ENCODE measurements around the gene FNDC3B. TPM values are rescaled to one million over a fixed set of nuclear protein-coding genes. Genes with fewer than 3 reads are reported as not detected.
"Not testable (repeated sequence)": the region's sequence is repeated elsewhere in the genome, so short reads cannot be mapped to it uniquely, and the experiment has no call there.

Gene FNDC3B
- polyA plus RNA-seq (2011; rRNA removed) (29.5 and 56.0 TPM in 2 replicates), polyA plus RNA-seq (2017; fragmentation: RNase III; extraction: RNeasy Plus Mini Kit Qiagen cat#74134 plus additional on column Dnase treatment) (29.9 to 34.5 TPM (median 33.6 TPM) in 3 replicates), polyA minus RNA-seq (2011; rRNA and poly(A)+ RNA removed) (181 TPM in 2 replicates)
- 8.4 and 8.6 TPM in 2 replicates for polyA plus RNA-seq (2012; cell fraction: cytosol; rRNA removed)
- 7.0 and 15.3 TPM in 2 replicates for polyA plus RNA-seq (2012; cell fraction: nucleus; rRNA removed)

DNA sequence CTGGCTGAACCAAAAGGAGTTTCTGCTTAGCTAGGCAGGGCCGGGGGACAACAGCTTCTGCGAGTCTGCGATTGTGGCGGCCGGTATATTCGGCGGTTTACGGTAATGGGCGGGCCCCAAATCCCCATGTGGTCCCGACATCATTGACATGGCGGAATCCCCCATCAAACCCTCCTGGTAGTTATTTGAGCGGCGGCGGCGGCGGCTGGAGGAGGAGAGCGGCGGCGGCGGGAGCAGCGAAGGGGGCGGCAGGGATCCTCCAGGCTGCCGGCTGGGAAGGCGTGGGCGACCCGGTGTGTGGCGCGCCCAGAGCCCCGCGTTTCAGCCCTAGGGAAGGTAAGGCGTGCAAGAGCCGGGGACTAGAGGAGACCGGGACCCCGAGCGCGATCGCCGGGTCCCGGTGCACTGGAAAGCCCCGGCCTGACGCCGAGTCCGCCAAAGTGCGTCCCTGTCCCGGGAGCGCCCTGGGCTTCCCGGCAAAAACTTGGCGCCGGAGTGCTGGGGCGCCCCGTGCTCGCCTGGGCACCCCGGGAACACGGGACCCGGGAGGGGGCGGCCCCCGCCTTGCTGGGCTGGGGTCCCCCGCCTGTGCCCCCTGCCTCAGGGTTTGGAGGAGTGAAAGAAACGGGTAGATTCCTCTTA, at the start of gene FNDC3B:
TSS of gene FNDC3B (plus strand) at position 143 of the 642 bp plus-strand sequence. CDS start 72,902 bp downstream, outside the sequence.
- Histone ChIP-seq H3K9me3 (peaks cover 3% of the 10 kb centered on the region; the same call in 2 of the 3 replicates), H3K4me3 (peak within 1 kb of the TSS; percentile 99), H3K4me2 (peak within 1 kb of the TSS; percentile 82), H3K27ac (peak within 1 kb of the TSS; percentile 100), H3K4me1 (peaks cover 45% of the 10 kb centered on the region)
- FAIRE-seq (no peak), ATAC-seq (peak; percentile 73 to 90), DNase-seq (ENCODE audit: low read depth in 1 of 2, low spot score in 1 of 2) (peak; percentile 72 to 93)
- CTCF ChIA-PET, result interaction anchor here (0.6 to 1.8 kb wide), 2 partner anchors 18 to 1169 kb away, joined by 3 to 4 read pairs; partner anchors contain the start of gene RPL22L1
- POLR2A ChIA-PET, result interaction anchor here (0.6 to 1.1 kb wide), 4 partner anchors 104 to 585 kb away, joined by 3 to 8 read pairs (median 3); no protein-coding TSS in a partner anchor
- TF ChIP-seq SMC3 (IDR thresholded peaks at IDR 0.05) (peak; percentile 29; the same call in 2 of the 3 replicates), PHF8 (IDR thresholded peaks at IDR 0.05; ENCODE audit: borderline replicate concordance, low read depth) (no peak; the same call in 1 of the 2 replicates), RARB (CRISPR knock-in tag; IDR thresholded peaks at IDR 0.05) (no peak), MAX (IDR thresholded peaks at IDR 0.05) (peak; percentile 77), GATA3 (IDR thresholded peaks at IDR 0.05; ENCODE audit: borderline replicate concordance) (0 out of 2 replicates have a peak, but pooled peaks have one; percentile 15), RAD21 (conservative IDR thresholded peaks at IDR 0.05 in 1 of 2, IDR thresholded peaks at IDR 0.05 in 1 of 2) (peak; percentile 19 to 23; a peak in 1 of 5 replicates), ZNF302 (CRISPR knock-in tag; IDR thresholded peaks at IDR 0.05) (no peak), MYC (IDR thresholded peaks at IDR 0.05; ENCODE audit: borderline replicate concordance, low read length) (peak; percentile 56; the same call in 1 of the 2 replicates), BCL3 (IDR thresholded peaks at IDR 0.05) (no peak), ZFP36 (IDR thresholded peaks at IDR 0.05; ENCODE audit: borderline replicate concordance, partially characterized antibody) (no peak), RFX5 (IDR thresholded peaks at IDR 0.05) (no peak), NR3C1 (IDR thresholded peaks at IDR 0.05) (no peak), JUN (IDR thresholded peaks at IDR 0.05) (peak in 1 of 2 experiments; percentile 55; a peak in 2 of 5 replicates), MAFK (IDR thresholded peaks at IDR 0.05; ENCODE audit: partially characterized antibody) (peak; percentile 80), KDM1A (IDR thresholded peaks at IDR 0.05; ENCODE audit: low read depth) (no peak), POLR2A (IDR thresholded peaks at IDR 0.05; ENCODE audit: low read length) (peak; percentile 56)
- TF ChIP-seq, protein P1, sequence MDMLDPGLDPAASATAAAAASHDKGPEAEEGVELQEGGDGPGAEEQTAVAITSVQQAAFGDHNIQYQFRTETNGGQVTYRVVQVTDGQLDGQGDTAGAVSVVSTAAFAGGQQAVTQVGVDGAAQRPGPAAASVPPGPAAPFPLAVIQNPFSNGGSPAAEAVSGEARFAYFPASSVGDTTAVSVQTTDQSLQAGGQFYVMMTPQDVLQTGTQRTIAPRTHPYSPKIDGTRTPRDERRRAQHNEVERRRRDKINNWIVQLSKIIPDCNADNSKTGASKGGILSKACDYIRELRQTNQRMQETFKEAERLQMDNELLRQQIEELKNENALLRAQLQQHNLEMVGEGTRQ (IDR thresholded peaks at IDR 0.05), result peak; percentile 55
- TF ChIP-seq, protein P2, sequence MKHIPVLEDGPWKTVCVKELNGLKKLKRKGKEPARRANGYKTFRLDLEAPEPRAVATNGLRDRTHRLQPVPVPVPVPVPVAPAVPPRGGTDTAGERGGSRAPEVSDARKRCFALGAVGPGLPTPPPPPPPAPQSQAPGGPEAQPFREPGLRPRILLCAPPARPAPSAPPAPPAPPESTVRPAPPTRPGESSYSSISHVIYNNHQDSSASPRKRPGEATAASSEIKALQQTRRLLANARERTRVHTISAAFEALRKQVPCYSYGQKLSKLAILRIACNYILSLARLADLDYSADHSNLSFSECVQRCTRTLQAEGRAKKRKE (CRISPR knock-in tag; IDR thresholded peaks at IDR 0.05; ENCODE audit: low read depth), result no peak
- 0% methylated on average over 5 of the region's 59 CpGs for WGBS (ENCODE audit: missing lambda C conversion rate)

DNA sequence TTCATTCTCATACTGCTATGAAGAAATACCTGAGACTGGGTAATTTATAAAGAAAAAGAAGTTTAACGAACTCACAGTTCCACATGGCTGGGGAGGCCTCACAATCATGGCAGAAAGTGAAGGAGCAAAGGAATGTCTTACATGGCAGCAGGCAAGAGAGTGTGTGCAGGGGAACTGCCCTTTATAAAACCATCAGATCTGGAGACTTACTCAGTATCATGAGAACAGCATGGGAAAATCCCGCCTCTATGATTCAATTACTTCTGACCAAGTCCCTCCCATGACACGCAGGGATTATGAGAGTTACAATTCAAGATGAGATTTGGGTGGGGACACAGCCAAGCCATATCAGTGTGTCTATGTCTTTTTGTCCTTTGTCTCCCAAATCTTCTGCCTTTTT, 49.1 kb upstream of the FNDC3B start:
- H3K4me3 ChIP-seq, POLR2A ChIA-PET, H3K4me2 ChIP-seq, H3K9me3 ChIP-seq, ATAC-seq, CTCF ChIA-PET, FAIRE-seq: not testable (repeated sequence)
- WGBS (ENCODE audit: missing lambda C conversion rate), result 89% methylated on average over 3 of the region's 3 CpGs
- peak in 1 of 2 experiments; percentile 17 for DNase-seq (ENCODE audit: low read depth in 1 of 2, low spot score in 1 of 2)
- H3K27ac ChIP-seq, result peak overlapping the region in 1 of 2 experiments; percentile 68; a peak in 3 of 6 replicates
- H3K4me1 ChIP-seq, result peaks cover 40% of the 10 kb centered on the region

DNA sequence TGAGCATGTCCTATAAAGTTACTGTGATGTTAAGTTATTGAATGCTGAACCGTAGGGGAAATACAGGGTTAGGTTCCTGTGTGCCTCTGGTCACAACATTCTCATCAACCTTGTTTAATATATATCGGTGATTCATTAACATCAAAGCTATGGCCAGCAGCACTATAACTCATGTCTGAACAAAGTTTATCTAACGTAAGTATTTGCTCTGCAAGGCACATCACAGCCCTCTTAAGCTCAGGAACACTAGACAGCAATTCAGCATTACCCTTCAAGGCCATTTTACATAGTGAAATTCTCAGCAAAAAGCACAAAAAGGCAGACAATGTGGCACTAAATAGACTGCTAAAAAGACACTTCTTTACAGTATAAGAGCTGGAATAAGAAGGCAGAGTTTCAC, 48.2 kb upstream of the FNDC3B start:
- ATAC-seq (peak in 1 of 2 experiments; percentile 62; a peak in 2 of 6 replicates), DNase-seq (ENCODE audit: low read depth in 1 of 2, low spot score in 1 of 2) (peak in 1 of 2 experiments; percentile 45), FAIRE-seq (peak; percentile 46)
- peak overlapping the region; percentile 39 to 68; a peak in 4 of 6 replicates for H3K27ac ChIP-seq
- ChIA-PET CTCF (interaction anchor here (1.6 kb wide), 1 partner anchor 123 kb away, joined by 3 read pairs; no protein-coding TSS in a partner anchor), POLR2A (no interaction called here)
- peaks cover 42% of the 10 kb centered on the region for H3K4me1 ChIP-seq
- no peak overlapping the region for H3K4me3 ChIP-seq
- H3K9me3 ChIP-seq, result no peaks in the 10 kb centered on the region
- WGBS (ENCODE audit: missing lambda C conversion rate), result 2% methylated on average over 3 of the region's 3 CpGs
- peak overlapping the region; percentile 49 for H3K4me2 ChIP-seq
- no peak for TF ChIP-seq MAX (IDR thresholded peaks at IDR 0.05)
- TF ChIP-seq KDM1A (IDR thresholded peaks at IDR 0.05; ENCODE audit: low read depth), result no peak
- TF ChIP-seq RFX5 (IDR thresholded peaks at IDR 0.05), result no peak
- TF ChIP-seq CBX8 (IDR thresholded peaks at IDR 0.05), result no peak
- TF ChIP-seq, protein P2 (CRISPR knock-in tag; IDR thresholded peaks at IDR 0.05; ENCODE audit: low read depth), result no peak
- TF ChIP-seq RNF2 (IDR thresholded peaks at IDR 0.05; ENCODE audit: borderline replicate concordance, low read depth), result no peak
- TF ChIP-seq GATA3 (IDR thresholded peaks at IDR 0.05; ENCODE audit: borderline replicate concordance), result no peak
- no peak for TF ChIP-seq CBX2 (IDR thresholded peaks at IDR 0.05; ENCODE audit: borderline replicate concordance, low read depth)
- TF ChIP-seq, protein P3, sequence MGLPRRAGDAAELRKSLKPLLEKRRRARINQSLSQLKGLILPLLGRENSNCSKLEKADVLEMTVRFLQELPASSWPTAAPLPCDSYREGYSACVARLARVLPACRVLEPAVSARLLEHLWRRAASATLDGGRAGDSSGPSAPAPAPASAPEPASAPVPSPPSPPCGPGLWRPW (IDR thresholded peaks at IDR 0.05), result no peak
- TF ChIP-seq EHMT2 (IDR thresholded peaks at IDR 0.05; ENCODE audit: low read depth), result no peak
- TF ChIP-seq, protein P4, sequence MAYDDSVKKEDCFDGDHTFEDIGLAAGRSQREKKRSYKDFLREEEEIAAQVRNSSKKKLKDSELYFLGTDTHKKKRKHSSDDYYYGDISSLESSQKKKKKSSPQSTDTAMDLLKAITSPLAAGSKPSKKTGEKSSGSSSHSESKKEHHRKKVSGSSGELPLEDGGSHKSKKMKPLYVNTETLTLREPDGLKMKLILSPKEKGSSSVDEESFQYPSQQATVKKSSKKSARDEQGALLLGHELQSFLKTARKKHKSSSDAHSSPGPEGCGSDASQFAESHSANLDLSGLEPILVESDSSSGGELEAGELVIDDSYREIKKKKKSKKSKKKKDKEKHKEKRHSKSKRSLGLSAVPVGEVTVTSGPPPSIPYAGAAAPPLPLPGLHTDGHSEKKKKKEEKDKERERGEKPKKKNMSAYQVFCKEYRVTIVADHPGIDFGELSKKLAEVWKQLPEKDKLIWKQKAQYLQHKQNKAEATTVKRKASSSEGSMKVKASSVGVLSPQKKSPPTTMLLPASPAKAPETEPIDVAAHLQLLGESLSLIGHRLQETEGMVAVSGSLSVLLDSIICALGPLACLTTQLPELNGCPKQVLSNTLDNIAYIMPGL (CRISPR knock-in tag; IDR thresholded peaks at IDR 0.05; ENCODE audit: borderline replicate concordance), result no peak

All from A549 (cell line).